OCI-LY3 (cell line): ENCODE data around the gene HNRNPA3.

Source experiments
- EZH2phosphoT487 ChIP-seq: fragments of 200-600 bp; shearing (Covaris generic); IDR thresholded peaks from 2 replicates; pipeline ENCODE4 v1.6.1; 2018; ENCODE audit warnings: antibody characterized with exemption, mixed run types, low read depth
- TF ChIP-seq, protein P1 (sequence below): fragments of 200-600, 300-600 bp; sonication (generic); IDR thresholded peaks from 2 replicates; pipeline ENCODE4 v1.5.1; 2014; ENCODE audit warnings: antibody characterized with exemption, low read length, low read depth

DNA sequence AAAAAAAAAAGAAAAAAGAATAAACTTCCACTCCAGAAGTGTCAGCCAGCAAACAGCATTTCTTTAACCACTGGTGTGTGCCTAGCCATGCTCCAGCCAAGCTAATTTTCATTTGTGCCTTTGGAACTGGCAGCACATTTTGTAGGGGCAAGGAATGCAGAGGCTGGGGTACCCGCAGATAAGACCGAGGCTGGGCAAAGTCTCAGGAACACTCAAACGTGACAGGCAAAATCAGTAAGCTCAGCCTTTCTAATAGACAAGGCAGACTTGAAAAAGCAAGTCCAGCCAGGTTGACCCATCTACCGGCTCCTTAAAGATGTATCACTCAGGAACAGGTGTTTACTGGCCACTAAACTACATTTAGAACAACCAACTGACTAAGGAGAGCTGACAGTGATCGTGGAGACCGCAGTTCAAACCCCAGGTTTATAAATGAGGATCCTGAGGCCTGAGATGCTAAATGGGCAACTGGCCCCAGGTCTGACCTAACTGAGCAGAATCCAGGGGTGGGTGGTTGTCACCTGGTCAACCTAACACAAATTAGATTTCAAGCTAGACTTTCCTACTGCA, 35.2 kb downstream of the HNRNPA3 start:
- TF ChIP-seq, protein P1, sequence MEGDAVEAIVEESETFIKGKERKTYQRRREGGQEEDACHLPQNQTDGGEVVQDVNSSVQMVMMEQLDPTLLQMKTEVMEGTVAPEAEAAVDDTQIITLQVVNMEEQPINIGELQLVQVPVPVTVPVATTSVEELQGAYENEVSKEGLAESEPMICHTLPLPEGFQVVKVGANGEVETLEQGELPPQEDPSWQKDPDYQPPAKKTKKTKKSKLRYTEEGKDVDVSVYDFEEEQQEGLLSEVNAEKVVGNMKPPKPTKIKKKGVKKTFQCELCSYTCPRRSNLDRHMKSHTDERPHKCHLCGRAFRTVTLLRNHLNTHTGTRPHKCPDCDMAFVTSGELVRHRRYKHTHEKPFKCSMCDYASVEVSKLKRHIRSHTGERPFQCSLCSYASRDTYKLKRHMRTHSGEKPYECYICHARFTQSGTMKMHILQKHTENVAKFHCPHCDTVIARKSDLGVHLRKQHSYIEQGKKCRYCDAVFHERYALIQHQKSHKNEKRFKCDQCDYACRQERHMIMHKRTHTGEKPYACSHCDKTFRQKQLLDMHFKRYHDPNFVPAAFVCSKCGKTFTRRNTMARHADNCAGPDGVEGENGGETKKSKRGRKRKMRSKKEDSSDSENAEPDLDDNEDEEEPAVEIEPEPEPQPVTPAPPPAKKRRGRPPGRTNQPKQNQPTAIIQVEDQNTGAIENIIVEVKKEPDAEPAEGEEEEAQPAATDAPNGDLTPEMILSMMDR, result no peak
- no peak for TF ChIP-seq EZH2phosphoT487
